Mucosa of stomach (tissue), 1 donor: ENCODE data around the gene ICAM2.
A peak's percentile ranks its signal among the peaks of the same experiment; 100 is the strongest.

Experiments
- H3K27me3 ChIP-seq: one replicate; pipeline ENCODE4 v1.7.0; 2013; ENCODE audit warnings: mild to moderate bottlenecking, low read length; ENCODE audit not compliant: control insufficient read depth, insufficient read depth
- H3K36me3 ChIP-seq: one replicate; pipeline ENCODE4 v1.7.0; 2013; ENCODE audit warnings: low read length; ENCODE audit not compliant: control insufficient read depth, insufficient read depth
- H3K4me1 ChIP-seq: one replicate; pipeline ENCODE4 v1.7.0; 2013; ENCODE audit warnings: mild to moderate bottlenecking, low read length; ENCODE audit not compliant: control insufficient read depth, insufficient read depth
- H3K4me3 ChIP-seq: one replicate; pipeline ENCODE4 v1.7.0; 2013; ENCODE audit warnings: low read length
- H3K9ac ChIP-seq: one replicate; pipeline ENCODE4 v1.7.0; 2013; ENCODE audit warnings: mild to moderate bottlenecking, low read length, moderate library complexity
- H3K9me3 ChIP-seq: one replicate; pipeline ENCODE4 v1.7.0; 2013; ENCODE audit warnings: mild to moderate bottlenecking, low read length, moderate library complexity; ENCODE audit not compliant: control insufficient read depth
- donor health status: Pancreatic carcinoma.

Gene ICAM2

GRCh38 chr17:64020056-64020766 is at the start of gene ICAM2:
Gene ICAM2 (minus strand): TSS chr17:64020633. CDS start chr17:64006691, 13,942 bp downstream.
- H3K9ac ChIP-seq: peak within 1 kb of the TSS; percentile 68
- no peaks in the 10 kb centered on the region for H3K9me3 ChIP-seq
- H3K27me3 ChIP-seq: no peaks in the 10 kb centered on the region
- H3K4me3 ChIP-seq: peak within 1 kb of the TSS; percentile 23
- H3K4me1 ChIP-seq: peaks cover 42% of the 10 kb centered on the region
- H3K36me3 ChIP-seq: no peaks in the 10 kb centered on the region

GRCh38 chr17:64070213-64070612 is 49.8 kb upstream of the ICAM2 start:
- Histone ChIP-seq H3K36me3 (peaks cover 5% of the 10 kb centered on the region), H3K4me3 (no peak overlapping the region), H3K9ac (no peak overlapping the region)

GRCh38 chr17:64069143-64069542 is 48.7 kb upstream of the ICAM2 start:
- Histone ChIP-seq H3K27me3 (no peaks in the 10 kb centered on the region), H3K9me3 (peaks cover 7% of the 10 kb centered on the region), H3K4me1 (peaks cover 13% of the 10 kb centered on the region), H3K4me3 (no peak overlapping the region), H3K36me3 (peaks cover 5% of the 10 kb centered on the region), H3K9ac (no peak overlapping the region)

More at GRCh38 chr17:64070213-64070612, 49.8 kb upstream of the ICAM2 start:
- Histone ChIP-seq H3K9me3 (peaks cover 7% of the 10 kb centered on the region), H3K27me3 (no peaks in the 10 kb centered on the region), H3K4me1 (peaks cover 15% of the 10 kb centered on the region)

GRCh38 chr17:64067657-64068056 is 47.2 kb upstream of the ICAM2 start:
- peaks cover 7% of the 10 kb centered on the region for H3K9me3 ChIP-seq
- no peak overlapping the region for H3K4me3 ChIP-seq
- no peaks in the 10 kb centered on the region for H3K27me3 ChIP-seq
- H3K4me1 ChIP-seq: peaks cover 22% of the 10 kb centered on the region
- H3K9ac ChIP-seq: no peak overlapping the region
- peaks cover 5% of the 10 kb centered on the region for H3K36me3 ChIP-seq

GRCh38 chr17:64066716-64067115 is 46.3 kb upstream of the ICAM2 start:
- no peak overlapping the region for H3K4me3 ChIP-seq
- H3K9ac ChIP-seq: no peak overlapping the region
- H3K27me3 ChIP-seq: no peaks in the 10 kb centered on the region
- peaks cover 5% of the 10 kb centered on the region for H3K36me3 ChIP-seq
- H3K9me3 ChIP-seq: peaks cover 7% of the 10 kb centered on the region
- H3K4me1 ChIP-seq: peaks cover 22% of the 10 kb centered on the region

- H3K9me3 ChIP-seq: peaks cover 7% of the 10 kb centered on the region
- H3K27me3 ChIP-seq: no peaks in the 10 kb centered on the region
- peaks cover 22% of the 10 kb centered on the region for H3K4me1 ChIP-seq
- H3K36me3 ChIP-seq: peaks cover 5% of the 10 kb centered on the region
- H3K4me3 ChIP-seq: no peak overlapping the region
- no peak overlapping the region for H3K9ac ChIP-seq
These were observed 44.7 kb upstream of the ICAM2 start for GRCh38 chr17:64065161-64065560.

- peaks cover 22% of the 10 kb centered on the region for H3K4me1 ChIP-seq
- H3K36me3 ChIP-seq: no peaks in the 10 kb centered on the region
- peak overlapping the region; percentile 38 for H3K9ac ChIP-seq
- peaks cover 3% of the 10 kb centered on the region for H3K9me3 ChIP-seq
- no peak overlapping the region for H3K4me3 ChIP-seq
- no peaks in the 10 kb centered on the region for H3K27me3 ChIP-seq
These were observed 43.9 kb upstream of the ICAM2 start for GRCh38 chr17:64064331-64064730.

- H3K36me3 ChIP-seq: no peaks in the 10 kb centered on the region
- peak overlapping the region; percentile 38 for H3K9ac ChIP-seq
- no peaks in the 10 kb centered on the region for H3K9me3 ChIP-seq
- peaks cover 22% of the 10 kb centered on the region for H3K4me1 ChIP-seq
- no peaks in the 10 kb centered on the region for H3K27me3 ChIP-seq
- H3K4me3 ChIP-seq: no peak overlapping the region
These were observed 43.4 kb upstream of the ICAM2 start for GRCh38 chr17:64063766-64064224.

- Histone ChIP-seq H3K9ac (peak overlapping the region; percentile 25), H3K36me3 (no peaks in the 10 kb centered on the region), H3K4me3 (no peak overlapping the region), H3K4me1 (peaks cover 22% of the 10 kb centered on the region), H3K27me3 (no peaks in the 10 kb centered on the region), H3K9me3 (no peaks in the 10 kb centered on the region)
These were observed 42.7 kb upstream of the ICAM2 start for GRCh38 chr17:64063088-64063487.

- H3K36me3 ChIP-seq: no peaks in the 10 kb centered on the region
- no peak overlapping the region for H3K4me3 ChIP-seq
- no peaks in the 10 kb centered on the region for H3K27me3 ChIP-seq
- no peaks in the 10 kb centered on the region for H3K9me3 ChIP-seq
- peaks cover 22% of the 10 kb centered on the region for H3K4me1 ChIP-seq
- H3K9ac ChIP-seq: no peak overlapping the region
These were observed 40.9 kb upstream of the ICAM2 start for GRCh38 chr17:64061178-64061898.

- no peak overlapping the region for H3K4me3 ChIP-seq
- H3K27me3 ChIP-seq: no peaks in the 10 kb centered on the region
- no peak overlapping the region for H3K9ac ChIP-seq
- H3K9me3 ChIP-seq: no peaks in the 10 kb centered on the region
- H3K4me1 ChIP-seq: peaks cover 22% of the 10 kb centered on the region
- H3K36me3 ChIP-seq: no peaks in the 10 kb centered on the region
These were observed 39.9 kb upstream of the ICAM2 start for GRCh38 chr17:64060331-64060730.

- Histone ChIP-seq H3K36me3 (peaks cover 1% of the 10 kb centered on the region), H3K4me3 (no peak overlapping the region), H3K9ac (no peak overlapping the region)
These were observed 39.3 kb upstream of the ICAM2 start for GRCh38 chr17:64059756-64060155.

More at GRCh38 chr17:64059756-64060155, 39.3 kb upstream of the ICAM2 start:
- no peaks in the 10 kb centered on the region for H3K9me3 ChIP-seq
- peaks cover 20% of the 10 kb centered on the region for H3K4me1 ChIP-seq
- no peaks in the 10 kb centered on the region for H3K27me3 ChIP-seq
